HEK293 (cell line): ENCODE measurements around the gene ESPL1.

Experiments used
- GLIS2 ChIP-seq: fragments of 450-650 bp; formaldehyde crosslinking; IDR thresholded peaks from 2 replicates; pipeline ENCODE4 v1.5.1; 2016; ENCODE audit warnings: missing biosample characterization, missing genetic modification characterization
- KLF17 ChIP-seq: fragments of 450-650 bp; formaldehyde crosslinking; IDR thresholded peaks from 2 replicates; pipeline ENCODE4 v1.5.1; 2016; ENCODE audit warnings: missing biosample characterization, missing genetic modification characterization
- KLF7 ChIP-seq: fragments of 450-650 bp; formaldehyde crosslinking; IDR thresholded peaks from 2 replicates; pipeline ENCODE4 v1.5.1; 2016; ENCODE audit warnings: missing biosample characterization, missing genetic modification characterization, borderline replicate concordance
- REPIN1 ChIP-seq: fragments of 450-650 bp; formaldehyde crosslinking; IDR thresholded peaks from 2 replicates; pipeline ENCODE4 v1.5.1; 2017; ENCODE audit warnings: missing biosample characterization, missing genetic modification characterization, low read depth
- SCRT2 ChIP-seq: fragments of 450-650 bp; formaldehyde crosslinking; IDR thresholded peaks from 2 replicates; pipeline ENCODE4 v1.5.1; 2016; ENCODE audit warnings: missing biosample characterization, missing genetic modification characterization
- SP7 ChIP-seq: fragments of 450-650 bp; formaldehyde crosslinking; IDR thresholded peaks from 2 replicates; pipeline ENCODE4 v1.5.1; 2016; ENCODE audit warnings: missing biosample characterization, missing genetic modification characterization
- ZNF132 ChIP-seq: fragments of 450-650 bp; formaldehyde crosslinking; IDR thresholded peaks from 2 replicates; pipeline ENCODE4 v1.5.1; 2017; ENCODE audit warnings: missing biosample characterization, missing genetic modification characterization, borderline replicate concordance
- ZNF148 ChIP-seq: fragments of 450-650 bp; formaldehyde crosslinking; IDR thresholded peaks from 2 replicates; pipeline ENCODE4 v1.5.0; 2017; ENCODE audit warnings: missing biosample characterization, missing genetic modification characterization, borderline replicate concordance
- ZNF155 ChIP-seq: fragments of 450-650 bp; formaldehyde crosslinking; IDR thresholded peaks from 2 replicates; pipeline ENCODE4 v1.5.1; 2016; ENCODE audit warnings: missing biosample characterization, missing genetic modification characterization
- ZNF266 ChIP-seq: fragments of 450-650 bp; formaldehyde crosslinking; IDR thresholded peaks from 2 replicates; pipeline ENCODE4 v1.5.1; 2016; ENCODE audit warnings: missing biosample characterization, missing genetic modification characterization, low read depth
- ZNF292 ChIP-seq: fragments of 450-650 bp; formaldehyde crosslinking; IDR thresholded peaks from 2 replicates; pipeline ENCODE4 v1.5.1; 2016; ENCODE audit warnings: low read depth, missing biosample characterization, missing genetic modification characterization, borderline replicate concordance
- ZNF423 ChIP-seq: fragments of 450-650 bp; formaldehyde crosslinking; IDR thresholded peaks from 2 replicates; pipeline ENCODE4 v1.5.1; 2016; ENCODE audit warnings: missing biosample characterization, missing genetic modification characterization
- ZNF510 ChIP-seq: fragments of 450-650 bp; formaldehyde crosslinking; IDR thresholded peaks from 2 replicates; pipeline ENCODE4 v1.5.1; 2018; ENCODE audit warnings: mild to moderate bottlenecking, missing genetic modification characterization, missing biosample characterization; ENCODE audit not compliant: insufficient replicate concordance
- ZNF518A ChIP-seq: fragments of 450-650 bp; formaldehyde crosslinking; conservative IDR thresholded peaks from 2 replicates; pipeline ENCODE4 v1.5.1; 2016; ENCODE audit warnings: low read depth, missing biosample characterization, missing genetic modification characterization
- ZNF521 ChIP-seq: fragments of 450-650 bp; formaldehyde crosslinking; IDR thresholded peaks from 2 replicates; pipeline ENCODE4 v1.5.1; 2017; ENCODE audit warnings: missing biosample characterization, mild to moderate bottlenecking, missing genetic modification characterization
- ZNF544 ChIP-seq: fragments of 450-650 bp; formaldehyde crosslinking; IDR thresholded peaks from 2 replicates; pipeline ENCODE4 v1.5.0; 2017; ENCODE audit warnings: missing biosample characterization, missing genetic modification characterization
- ZNF548 ChIP-seq: fragments of 450-650 bp; formaldehyde crosslinking; IDR thresholded peaks from 2 replicates; pipeline ENCODE4 v1.5.1; 2016; ENCODE audit warnings: missing biosample characterization, missing genetic modification characterization
- ZNF560 ChIP-seq: fragments of 450-650 bp; formaldehyde crosslinking; IDR thresholded peaks from 2 replicates; pipeline ENCODE4 v1.5.1; 2017; ENCODE audit warnings: missing biosample characterization, missing genetic modification characterization, borderline replicate concordance
- ZNF561 ChIP-seq: fragments of 450-650 bp; IDR thresholded peaks from 2 replicates; pipeline ENCODE4 v1.5.1; 2018; ENCODE audit warnings: missing biosample characterization, missing genetic modification characterization, borderline replicate concordance
- ZNF596 ChIP-seq: fragments of 450-650 bp; IDR thresholded peaks from 2 replicates; pipeline ENCODE4 v1.5.0; 2018; ENCODE audit warnings: missing biosample characterization, mild to moderate bottlenecking, missing genetic modification characterization, moderate library complexity
- ZNF664 ChIP-seq: fragments of 450-650 bp; formaldehyde crosslinking; IDR thresholded peaks from 2 replicates; pipeline ENCODE4 v1.5.1; 2016; ENCODE audit warnings: missing biosample characterization, missing genetic modification characterization
- ZNF747 ChIP-seq: fragments of 450-650 bp; formaldehyde crosslinking; IDR thresholded peaks from 2 replicates; pipeline ENCODE4 v1.5.1; 2016; ENCODE audit warnings: missing biosample characterization, missing genetic modification characterization
- ZNF776 ChIP-seq: fragments of 450-650 bp; formaldehyde crosslinking; IDR thresholded peaks from 2 replicates; pipeline ENCODE4 v1.5.0; 2017; ENCODE audit warnings: missing biosample characterization, missing genetic modification characterization, borderline replicate concordance
- ZSCAN16 ChIP-seq: fragments of 450-650 bp; formaldehyde crosslinking; IDR thresholded peaks from 2 replicates; pipeline ENCODE4 v1.5.1; 2016; ENCODE audit warnings: missing biosample characterization, missing genetic modification characterization
- TF ChIP-seq, protein P1 (sequence below): fragments of 450-650 bp; formaldehyde crosslinking; IDR thresholded peaks from 2 replicates; pipeline ENCODE4; 2016; ENCODE audit warnings: missing biosample characterization, missing genetic modification characterization
- TF ChIP-seq, protein P2 (sequence below): fragments of 450-650 bp; formaldehyde crosslinking; IDR thresholded peaks from 2 replicates; pipeline ENCODE4 v1.5.1; 2017; ENCODE audit warnings: missing biosample characterization, missing genetic modification characterization
- TF ChIP-seq, protein P3 (sequence below): fragments of 450-650 bp; formaldehyde crosslinking; IDR thresholded peaks from 2 replicates; pipeline ENCODE4 v1.5.1; 2017; ENCODE audit warnings: missing biosample characterization, missing genetic modification characterization

ESPL1 gene

GRCh38 chr12:53324779-53325510 is 56.8 kb downstream of the ESPL1 start (continued):
- TF ChIP-seq ZNF596 (tag by site-specific recombination) (0 out of 2 replicates have a peak, but pooled peaks have one; percentile 33), ZNF292 (tag by site-specific recombination) (no peak), ZNF518A (tag by site-specific recombination) (0 out of 2 replicates have a peak, but pooled peaks have one; percentile 7), ZNF132 (tag by site-specific recombination) (no peak), ZNF561 (tag by site-specific recombination) (peak; percentile 84), REPIN1 (tag by site-specific recombination) (no peak), ZNF423 (tag by site-specific recombination) (peak; percentile 97), ZNF148 (no peak), ZNF155 (tag by site-specific recombination) (no peak), ZNF548 (tag by site-specific recombination) (no peak), ZNF544 (tag by site-specific recombination) (no peak), ZNF776 (tag by site-specific recombination) (no peak), ZNF266 (tag by site-specific recombination) (no peak), ZSCAN16 (tag by site-specific recombination) (no peak), ZNF747 (tag by site-specific recombination) (no peak), KLF17 (tag by site-specific recombination) (peak; percentile 90), KLF7 (tag by site-specific recombination) (peak; percentile 93), ZNF560 (no peak), ZNF521 (no peak), ZNF510 (tag by site-specific recombination) (no peak), ZNF664 (no peak), SCRT2 (tag by site-specific recombination) (no peak), GLIS2 (tag by site-specific recombination) (peak; percentile 91), SP7 (tag by site-specific recombination) (peak; percentile 87)
- TF ChIP-seq, protein P1, sequence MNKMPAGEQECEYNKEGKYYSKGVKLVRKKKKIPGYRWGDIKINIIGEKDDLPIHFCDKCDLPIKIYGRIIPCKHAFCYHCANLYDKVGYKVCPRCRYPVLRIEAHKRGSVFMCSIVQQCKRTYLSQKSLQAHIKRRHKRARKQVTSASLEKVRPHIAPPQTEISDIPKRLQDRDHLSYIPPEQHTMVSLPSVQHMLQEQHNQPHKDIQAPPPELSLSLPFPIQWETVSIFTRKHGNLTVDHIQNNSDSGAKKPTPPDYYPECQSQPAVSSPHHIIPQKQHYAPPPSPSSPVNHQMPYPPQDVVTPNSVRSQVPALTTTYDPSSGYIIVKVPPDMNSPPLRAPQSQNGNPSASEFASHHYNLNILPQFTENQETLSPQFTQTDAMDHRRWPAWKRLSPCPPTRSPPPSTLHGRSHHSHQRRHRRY (tag by site-specific recombination), result no peak
- TF ChIP-seq, protein P2, sequence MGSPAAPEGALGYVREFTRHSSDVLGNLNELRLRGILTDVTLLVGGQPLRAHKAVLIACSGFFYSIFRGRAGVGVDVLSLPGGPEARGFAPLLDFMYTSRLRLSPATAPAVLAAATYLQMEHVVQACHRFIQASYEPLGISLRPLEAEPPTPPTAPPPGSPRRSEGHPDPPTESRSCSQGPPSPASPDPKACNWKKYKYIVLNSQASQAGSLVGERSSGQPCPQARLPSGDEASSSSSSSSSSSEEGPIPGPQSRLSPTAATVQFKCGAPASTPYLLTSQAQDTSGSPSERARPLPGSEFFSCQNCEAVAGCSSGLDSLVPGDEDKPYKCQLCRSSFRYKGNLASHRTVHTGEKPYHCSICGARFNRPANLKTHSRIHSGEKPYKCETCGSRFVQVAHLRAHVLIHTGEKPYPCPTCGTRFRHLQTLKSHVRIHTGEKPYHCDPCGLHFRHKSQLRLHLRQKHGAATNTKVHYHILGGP (tag by site-specific recombination), result no peak
- TF ChIP-seq, protein P3, sequence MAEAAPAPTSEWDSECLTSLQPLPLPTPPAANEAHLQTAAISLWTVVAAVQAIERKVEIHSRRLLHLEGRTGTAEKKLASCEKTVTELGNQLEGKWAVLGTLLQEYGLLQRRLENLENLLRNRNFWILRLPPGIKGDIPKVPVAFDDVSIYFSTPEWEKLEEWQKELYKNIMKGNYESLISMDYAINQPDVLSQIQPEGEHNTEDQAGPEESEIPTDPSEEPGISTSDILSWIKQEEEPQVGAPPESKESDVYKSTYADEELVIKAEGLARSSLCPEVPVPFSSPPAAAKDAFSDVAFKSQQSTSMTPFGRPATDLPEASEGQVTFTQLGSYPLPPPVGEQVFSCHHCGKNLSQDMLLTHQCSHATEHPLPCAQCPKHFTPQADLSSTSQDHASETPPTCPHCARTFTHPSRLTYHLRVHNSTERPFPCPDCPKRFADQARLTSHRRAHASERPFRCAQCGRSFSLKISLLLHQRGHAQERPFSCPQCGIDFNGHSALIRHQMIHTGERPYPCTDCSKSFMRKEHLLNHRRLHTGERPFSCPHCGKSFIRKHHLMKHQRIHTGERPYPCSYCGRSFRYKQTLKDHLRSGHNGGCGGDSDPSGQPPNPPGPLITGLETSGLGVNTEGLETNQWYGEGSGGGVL, result 0 out of 2 replicates have a peak, but pooled peaks have one; percentile 17
